ENCODE data around the gene TRIM60. TPM values are rescaled to one million over a fixed set of nuclear protein-coding genes. Genes with fewer than 3 reads are reported as not detected.

Gene TRIM60
- total and polyA plus RNA-seq, 5 donors from 2014 or later: not detected

DNA sequence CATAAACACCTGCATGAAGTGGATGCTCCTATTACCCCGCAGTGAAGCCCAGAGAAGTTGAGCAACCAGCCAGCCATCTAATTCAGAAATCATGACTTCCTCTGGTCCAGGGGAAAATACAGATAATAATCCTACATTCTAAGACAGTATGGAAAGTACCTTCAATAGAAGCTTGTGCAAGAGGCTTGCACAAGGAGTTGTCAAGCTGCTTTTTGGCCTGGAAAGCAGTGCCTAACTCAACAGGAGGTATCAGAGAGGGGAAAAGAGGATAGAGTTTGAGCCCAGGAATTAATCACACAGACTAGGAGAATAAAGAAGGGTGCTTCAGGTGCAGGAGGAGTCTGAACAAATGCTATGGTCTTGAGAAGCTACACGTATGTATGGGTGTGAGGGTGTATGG, 54.1 kb downstream of the TRIM60 start:
- Mint-ChIP-seq H3K9me3 (peaks cover 0 to 1% (median 0%) of the 10 kb centered on the region in 7 donors), H3K4me1 (no peaks in the 10 kb centered on the region), H3K36me3 (peaks cover 30% of the 10 kb centered on the region), H3K27me3 (no peaks in the 10 kb centered on the region), H3K27ac (no peak overlapping the region), H3K4me3 (no peak overlapping the region)
- Histone ChIP-seq H3K4me1 (ENCODE audit: control insufficient read depth, insufficient read depth, low read length, poor library complexity, severe bottlenecking) (no peaks in the 10 kb centered on the region), H3K9me3 (ENCODE audit: control insufficient read depth in 2 of 2, low read length in 2 of 2) (no peaks in the 10 kb centered on the region), H3K4me3 (ENCODE audit: low read depth, low read length) (no peak overlapping the region), H3K27me3 (ENCODE audit: control insufficient read depth, insufficient read depth, low read length) (no peaks in the 10 kb centered on the region), H3K36me3 (ENCODE audit: control insufficient read depth, insufficient read depth, low read length) (peaks cover 27% of the 10 kb centered on the region), H3K27ac (ENCODE audit: insufficient read depth, low read length, poor library complexity, severe bottlenecking) (no peak overlapping the region)
- ATAC-seq (ENCODE audit: low read depth in 2 of 2): no peak
- no peak for DNase-seq

GRCh38 chr4:165088366-165088765, 56.6 kb downstream of the TRIM60 start:
- H3K4me3 ChIP-seq (ENCODE audit: low read depth, low read length): no peak overlapping the region
- ATAC-seq (ENCODE audit: low read depth in 2 of 2) (no peak), DNase-seq (no peak)
- H3K4me1 Mint-ChIP-seq: no peaks in the 10 kb centered on the region
- H3K4me1 ChIP-seq (ENCODE audit: control insufficient read depth, insufficient read depth, low read length, poor library complexity, severe bottlenecking): no peaks in the 10 kb centered on the region
- no peak overlapping the region for H3K4me3 Mint-ChIP-seq
- H3K36me3 Mint-ChIP-seq: peaks cover 32% of the 10 kb centered on the region
- no peaks in the 10 kb centered on the region for H3K27me3 Mint-ChIP-seq
- H3K9me3 Mint-ChIP-seq: peaks cover 0 to 1% (median 0%) of the 10 kb centered on the region in 7 donors
- H3K27ac ChIP-seq (ENCODE audit: insufficient read depth, low read length, poor library complexity, severe bottlenecking): no peak overlapping the region
- H3K27me3 ChIP-seq (ENCODE audit: control insufficient read depth, insufficient read depth, low read length): no peaks in the 10 kb centered on the region
- no peaks in the 10 kb centered on the region for H3K9me3 ChIP-seq (ENCODE audit: control insufficient read depth in 2 of 2, low read length in 2 of 2)
- peaks cover 27% of the 10 kb centered on the region for H3K36me3 ChIP-seq (ENCODE audit: control insufficient read depth, insufficient read depth, low read length)
- H3K27ac Mint-ChIP-seq: peak overlapping the region in 1 of 3 donors; percentile 76

Other genes starting within 250 kb of the TRIM60 start
- gene APELA, start 154.8 kb upstream of the TRIM60 start, total RNA-seq: not detected
- not detected for gene APELA, start 154.8 kb upstream of the TRIM60 start, polyA plus RNA-seq
- gene TRIM61, start 54.3 kb upstream of the TRIM60 start, total RNA-seq: 0.25 TPM
- gene TRIM61, start 54.3 kb upstream of the TRIM60 start, polyA plus RNA-seq: 1 to 10 TPM in 1 of 4 donors, under 1 TPM in 2, not detected in 1; 0.27 to 1.5 (median 0.41) TPM
- not detected for gene TRIM75, start 21.9 kb downstream of the TRIM60 start, total RNA-seq
- not detected for gene TRIM75, start 21.9 kb downstream of the TRIM60 start, polyA plus RNA-seq
- 6.7 TPM for gene TMEM192, start 80.9 kb downstream of the TRIM60 start, total RNA-seq
- gene TMEM192, start 80.9 kb downstream of the TRIM60 start, polyA plus RNA-seq: 10 to 100 TPM; 11.4 to 19.2 (median 18.6) TPM
- gene KLHL2, start 175.6 kb downstream of the TRIM60 start, total RNA-seq: 31.2 TPM
- 10 to 100 TPM in 2 of 4 donors, 1 to 10 TPM in 2; 7.1 to 18.7 (median 9.6) TPM for gene KLHL2, start 175.6 kb downstream of the TRIM60 start, polyA plus RNA-seq